Measurements from ENCODE around the gene WNT1. TPM values are rescaled to one million over a fixed set of nuclear protein-coding genes. Genes with fewer than 3 reads are reported as not detected.

Gene WNT1
- polyA plus RNA-seq, 1 experiment = not detected

GRCh38 chr12:48982397-48983080, 4.4 kb downstream of the WNT1 start:
- ChIA-PET CTCF (interaction anchor here (0.9 to 30.1 kb wide), 8 partner anchors 8 to 129 kb away, joined by 3 to 757 read pairs (median 3); partner anchors contain the start of genes DDN, WNT1 and WNT10B), POLR2A (no interaction called here)
- Histone ChIP-seq H3K27me3 (ENCODE audit: control insufficient read depth, insufficient read depth, low read length) (peaks cover 75% of the 10 kb centered on the region), H3K36me3 (ENCODE audit: control insufficient read depth, insufficient read depth, low read length) (no peaks in the 10 kb centered on the region), H3K4me3 (ENCODE audit: low read depth, low read length) (no peak overlapping the region)
- no peak for DNase-seq (ENCODE audit: low read depth)
- no peak for TF ChIP-seq CTCF (IDR thresholded peaks at IDR 0.05; ENCODE audit: insufficient read depth, low read depth, low read length)

GRCh38 chr12:48985475-48985897, 7.4 kb downstream of the WNT1 start:
- ChIA-PET CTCF (interaction anchor here (0.9 to 30.1 kb wide), 3 partner anchors 8 to 27 kb away, joined by 3 to 757 read pairs (median 757); partner anchors contain the start of genes DDN, WNT1 and WNT10B), POLR2A (interaction anchor here (0.6 kb wide), 1 partner anchor 7 kb away, joined by 7 read pairs; no protein-coding TSS in a partner anchor)
- no peak for TF ChIP-seq CTCF (IDR thresholded peaks at IDR 0.05; ENCODE audit: insufficient read depth, low read depth, low read length)
- peaks cover 57% of the 10 kb centered on the region for H3K27me3 ChIP-seq (ENCODE audit: control insufficient read depth, insufficient read depth, low read length)
- H3K36me3 ChIP-seq (ENCODE audit: control insufficient read depth, insufficient read depth, low read length) = no peaks in the 10 kb centered on the region
- no peak for DNase-seq (ENCODE audit: low read depth)
- H3K4me3 ChIP-seq (ENCODE audit: low read depth, low read length) = no peak overlapping the region

GRCh38 chr12:48985901-48986300, 7.8 kb downstream of the WNT1 start:
- no peak for TF ChIP-seq CTCF (IDR thresholded peaks at IDR 0.05; ENCODE audit: insufficient read depth, low read depth, low read length)
- Histone ChIP-seq H3K36me3 (ENCODE audit: control insufficient read depth, insufficient read depth, low read length) (no peaks in the 10 kb centered on the region), H3K4me3 (ENCODE audit: low read depth, low read length) (no peak overlapping the region), H3K27me3 (ENCODE audit: control insufficient read depth, insufficient read depth, low read length) (peaks cover 53% of the 10 kb centered on the region)
- no peak for DNase-seq (ENCODE audit: low read depth)
- ChIA-PET CTCF (interaction anchor here (0.9 to 30.1 kb wide), 3 partner anchors 8 to 27 kb away, joined by 3 to 757 read pairs (median 757); partner anchors contain the start of genes DDN, WNT1 and WNT10B), POLR2A (no interaction called here)

- H3K4me3 ChIP-seq (ENCODE audit: low read depth, low read length) = no peak overlapping the region
- H3K27me3 ChIP-seq (ENCODE audit: control insufficient read depth, insufficient read depth, low read length) = peaks cover 47% of the 10 kb centered on the region
- ChIA-PET POLR2A (no interaction called here), CTCF (interaction anchor here (2.2 to 30.1 kb wide), 4 partner anchors 7 to 133 kb away, joined by 16 to 757 read pairs (median 394); partner anchors contain the start of genes DDN, DDX23, WNT1 and WNT10B)
- DNase-seq (ENCODE audit: low read depth) = no peak
- no peak for TF ChIP-seq CTCF (IDR thresholded peaks at IDR 0.05; ENCODE audit: insufficient read depth, low read depth, low read length)
- H3K36me3 ChIP-seq (ENCODE audit: control insufficient read depth, insufficient read depth, low read length) = no peaks in the 10 kb centered on the region
These were observed 8.7 kb downstream of the WNT1 start for GRCh38 chr12:48986720-48987291.

- peak; percentile 90 for TF ChIP-seq CTCF (IDR thresholded peaks at IDR 0.05; ENCODE audit: insufficient read depth, low read depth, low read length)
- ChIA-PET CTCF (interaction anchor here (0.6 to 30.1 kb wide), 34 partner anchors 6 to 239 kb away, joined by 3 to 757 read pairs (median 4); partner anchors contain the start of genes ARF3, DDN, DDX23 and RND1), POLR2A (interaction anchor here (0.5 kb wide), 1 partner anchor 17 kb away, joined by 9 read pairs; the partner anchor contains the start of gene WNT10B)
- no peak overlapping the region for H3K4me3 ChIP-seq (ENCODE audit: low read depth, low read length)
- DNase-seq (ENCODE audit: low read depth) = no peak
- H3K27me3 ChIP-seq (ENCODE audit: control insufficient read depth, insufficient read depth, low read length) = peaks cover 37% of the 10 kb centered on the region
- H3K36me3 ChIP-seq (ENCODE audit: control insufficient read depth, insufficient read depth, low read length) = no peaks in the 10 kb centered on the region
These were observed 10.0 kb downstream of the WNT1 start for GRCh38 chr12:48988030-48988649.
